Omental fat pad (tissue), 4 donors: ENCODE results near the gene OTX2. TPM values are rescaled to one million over a fixed set of nuclear protein-coding genes. Genes with fewer than 3 reads are reported as not detected.

Experiments used
- small RNA-seq: library from RNA; depleted of rRNA; stranded (forward); fragments of <200 nt; gene quantifications from one replicate; pipeline ENCODE3, GENCODE V24; 2016
- total RNA-seq, 4 donors: library from RNA; depleted of rRNA; stranded (reverse); fragments of >200 nt; gene quantifications; one replicate each; pipeline ENCODE4 v1.1.0, GENCODE V29; 2016

Gene OTX2
- total RNA-seq, 4 donors from 2014 or later, result not detected

Small RNAs within 50 kb of the gene (small RNA-seq; reads per million reads assigned to genes)
- gene RN7SL461P (not detected), gene RNU6-1204P (not detected)

Other genes with a start within 250 kb of the OTX2 start
- gene TMEM260, start 230.7 kb downstream of the OTX2 start, total RNA-seq, result 10 to 100 TPM; 13.6 to 25.5 (median 14.7) TPM